Rectal smooth muscle tissue (tissue), 1 donor: ENCODE results near the gene ZNF648.
"Not testable (repeated sequence)": the region's sequence is repeated elsewhere in the genome, so short reads cannot be mapped to it uniquely, and the experiment has no call there.

ENCODE experiments used
- H3K27ac ChIP-seq: one replicate; pipeline ENCODE4 v1.7.0; 2013; ENCODE audit warnings: low read depth, low read length, inconsistent platforms
- H3K27me3 ChIP-seq: one replicate; pipeline ENCODE4 v1.7.0; 2013; ENCODE audit warnings: low read length; ENCODE audit not compliant: control insufficient read depth, insufficient read depth
- H3K36me3 ChIP-seq: one replicate; pipeline ENCODE4 v1.7.0; 2013; ENCODE audit warnings: low read length; ENCODE audit not compliant: control insufficient read depth, insufficient read depth
- H3K4me1 ChIP-seq: one replicate; pipeline ENCODE4 v1.7.0; 2013; ENCODE audit warnings: low read length; ENCODE audit not compliant: control insufficient read depth, insufficient read depth
- H3K4me3 ChIP-seq: one replicate; pipeline ENCODE4 v1.7.0; 2013; ENCODE audit warnings: low read length
- H3K9ac ChIP-seq: one replicate; pipeline ENCODE4 v1.7.0; 2013; ENCODE audit warnings: low read length

Gene ZNF648

GRCh38 chr1:182041615-182042014 is 19.9 kb downstream of the ZNF648 start:
- no peaks in the 10 kb centered on the region for H3K27me3 ChIP-seq
- no peak overlapping the region for H3K9ac ChIP-seq
- H3K27ac ChIP-seq = no peak overlapping the region
- H3K4me1 ChIP-seq = no peaks in the 10 kb centered on the region
- no peaks in the 10 kb centered on the region for H3K36me3 ChIP-seq
- no peak overlapping the region for H3K4me3 ChIP-seq

DNA sequence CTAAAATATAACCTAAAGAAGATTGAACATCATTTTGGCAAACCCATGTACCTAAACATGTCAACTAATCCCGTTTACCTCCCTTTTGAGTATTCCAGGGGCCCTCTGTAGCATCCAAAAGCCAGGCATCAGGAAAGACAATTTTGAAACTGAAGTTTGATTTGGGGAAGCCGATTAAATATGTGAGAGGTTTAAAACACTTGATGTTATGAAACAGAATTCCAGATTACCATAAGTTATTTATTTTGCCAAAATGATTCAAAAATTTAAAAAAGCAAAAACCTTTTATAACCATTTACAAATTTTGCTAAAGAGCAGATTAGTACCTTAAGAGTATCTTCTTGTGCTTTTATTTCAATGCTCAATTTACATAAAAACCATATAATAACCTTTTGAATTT is 23.3 kb downstream of the ZNF648 start:
- Histone ChIP-seq H3K36me3 (no peaks in the 10 kb centered on the region), H3K9ac (no peak overlapping the region), H3K27ac (no peak overlapping the region), H3K4me1 (no peaks in the 10 kb centered on the region), H3K4me3 (no peak overlapping the region), H3K27me3 (no peaks in the 10 kb centered on the region)

GRCh38 chr1:182035097-182035770 is 26.3 kb downstream of the ZNF648 start:
- Histone ChIP-seq H3K4me3 (no peak overlapping the region), H3K9ac (no peak overlapping the region), H3K27me3 (no peaks in the 10 kb centered on the region), H3K36me3 (no peaks in the 10 kb centered on the region), H3K27ac (no peak overlapping the region), H3K4me1 (peaks cover under 1% of the 10 kb centered on the region)

DNA sequence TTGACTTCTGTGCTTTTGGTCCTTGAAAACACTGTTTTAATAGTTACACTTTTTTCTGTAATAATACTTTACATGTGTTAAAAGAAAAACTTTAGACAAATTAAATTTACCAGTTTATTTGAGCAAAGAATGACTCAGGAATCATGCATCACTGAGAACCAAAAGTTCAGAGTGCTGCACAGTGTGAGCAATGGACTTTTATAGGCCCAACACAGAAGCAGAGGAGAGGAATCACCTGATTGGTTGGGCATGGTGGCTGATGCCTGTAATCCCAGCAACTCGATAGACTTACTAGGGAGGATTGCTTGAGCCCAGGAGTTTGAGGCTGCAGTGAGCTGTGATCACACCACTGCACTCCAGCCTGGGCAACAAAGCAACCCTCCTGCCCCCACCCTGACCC is 29.3 kb downstream of the ZNF648 start:
- Histone ChIP-seq H3K4me1 (peaks cover 2% of the 10 kb centered on the region), H3K9ac (no peak overlapping the region), H3K36me3 (no peaks in the 10 kb centered on the region)

GRCh38 chr1:182029379-182030331 is 31.9 kb downstream of the ZNF648 start:
- H3K27me3 ChIP-seq = no peaks in the 10 kb centered on the region
- H3K4me1 ChIP-seq = peaks cover 2% of the 10 kb centered on the region
- H3K9ac ChIP-seq = peak overlapping the region; percentile 62
- peak overlapping the region; percentile 69 for H3K27ac ChIP-seq
- peak overlapping the region; percentile 96 for H3K4me3 ChIP-seq
- no peaks in the 10 kb centered on the region for H3K36me3 ChIP-seq

More for the DNA sequence above, 29.3 kb downstream of the ZNF648 start:
- Histone ChIP-seq H3K27ac (no peak overlapping the region), H3K4me3 (no peak overlapping the region), H3K27me3 (no peaks in the 10 kb centered on the region)

- H3K4me1 ChIP-seq = peaks cover 2% of the 10 kb centered on the region
- H3K27me3 ChIP-seq = no peaks in the 10 kb centered on the region
- H3K36me3 ChIP-seq = no peaks in the 10 kb centered on the region
- H3K27ac ChIP-seq = peak overlapping the region; percentile 69
- peak overlapping the region; percentile 96 for H3K4me3 ChIP-seq
- peak overlapping the region; percentile 38 for H3K9ac ChIP-seq
Measured at GRCh38 chr1:182029002-182029378, 32.5 kb downstream of the ZNF648 start.

GRCh38 chr1:182015360-182015759 is 46.2 kb downstream of the ZNF648 start:
- no peaks in the 10 kb centered on the region for H3K27me3 ChIP-seq
- H3K4me3 ChIP-seq = no peak overlapping the region
- no peaks in the 10 kb centered on the region for H3K36me3 ChIP-seq
- H3K4me1 ChIP-seq = no peaks in the 10 kb centered on the region
- H3K27ac ChIP-seq = no peak overlapping the region
- H3K9ac ChIP-seq = no peak overlapping the region

- H3K4me1 ChIP-seq, H3K4me3 ChIP-seq, H3K9ac ChIP-seq, H3K36me3 ChIP-seq, H3K27ac ChIP-seq, H3K27me3 ChIP-seq: not testable (repeated sequence)
Measured at GRCh38 chr1:182010800-182011370, 50.6 kb downstream of the ZNF648 start.

DNA sequence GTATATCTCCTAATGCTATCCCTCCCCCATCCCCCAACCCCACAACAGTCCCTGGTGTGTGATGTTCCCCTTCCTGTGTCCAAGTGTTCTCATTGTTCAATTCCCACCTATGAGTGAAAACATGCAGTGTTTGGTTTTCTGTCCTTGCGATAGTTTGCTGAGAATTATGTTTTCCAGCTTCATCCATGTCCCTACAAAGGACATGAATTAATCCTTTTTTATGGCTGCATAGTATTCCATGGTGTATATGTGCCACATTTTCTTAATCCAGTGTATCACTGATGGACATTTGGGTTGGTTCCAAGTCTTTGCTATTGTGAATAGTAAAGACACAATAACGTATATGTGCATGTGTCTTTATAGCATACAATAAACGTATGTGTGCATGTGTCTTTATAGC is 56.1 kb downstream of the ZNF648 start:
- H3K4me3 ChIP-seq, H3K36me3 ChIP-seq, H3K27ac ChIP-seq, H3K27me3 ChIP-seq, H3K9ac ChIP-seq, H3K4me1 ChIP-seq: not testable (repeated sequence)

- no peaks in the 10 kb centered on the region for H3K4me1 ChIP-seq
- no peak overlapping the region for H3K27ac ChIP-seq
- H3K4me3 ChIP-seq = no peak overlapping the region
Measured at GRCh38 chr1:182004601-182005000, 56.9 kb downstream of the ZNF648 start.

More at GRCh38 chr1:182004601-182005000, 56.9 kb downstream of the ZNF648 start:
- Histone ChIP-seq H3K9ac (no peak overlapping the region), H3K36me3 (no peaks in the 10 kb centered on the region), H3K27me3 (no peaks in the 10 kb centered on the region)
